ENCODE results near the gene CHP2. TPM values are rescaled to one million over a fixed set of nuclear protein-coding genes. Genes with fewer than 3 reads are reported as not detected.
"Not testable (repeated sequence)": the region's sequence is repeated elsewhere in the genome, so short reads cannot be mapped to it uniquely, and the experiment has no call there.

The CHP2 gene
- total and polyA plus RNA-seq, 5 donors from 2014 or later = not detected

- no peak overlapping the region for H3K4me3 Mint-ChIP-seq
- no peaks in the 10 kb centered on the region for H3K36me3 Mint-ChIP-seq
- H3K27me3 Mint-ChIP-seq = peaks cover 47% of the 10 kb centered on the region
- Histone ChIP-seq H3K4me3 (ENCODE audit: low read depth, low read length) (no peak overlapping the region), H3K27me3 (ENCODE audit: control insufficient read depth, insufficient read depth, low read length) (peaks cover 13% of the 10 kb centered on the region), H3K9me3 (ENCODE audit: control insufficient read depth in 2 of 2, low read length in 2 of 2) (peaks cover 0 to 5% of the 10 kb centered on the region in 2 experiments), H3K4me1 (ENCODE audit: control insufficient read depth, insufficient read depth, low read length, poor library complexity, severe bottlenecking) (no peaks in the 10 kb centered on the region), H3K36me3 (ENCODE audit: control insufficient read depth, insufficient read depth, low read length) (no peaks in the 10 kb centered on the region), H3K27ac (ENCODE audit: insufficient read depth, low read length, poor library complexity, severe bottlenecking) (no peak overlapping the region)
- no peak overlapping the region for H3K27ac Mint-ChIP-seq
- H3K4me1 Mint-ChIP-seq = no peaks in the 10 kb centered on the region
- H3K9me3 Mint-ChIP-seq = peaks cover 0 to 9% (median 4%) of the 10 kb centered on the region in 7 donors
- DNase-seq (no peak), ATAC-seq (ENCODE audit: low read depth in 2 of 2) (no peak)
These were observed 6.2 kb upstream of the CHP2 start for GRCh38 chr16:23748630-23749029.

GRCh38 chr16:23751053-23751452 is 3.8 kb upstream of the CHP2 start:
- H3K27ac ChIP-seq (ENCODE audit: insufficient read depth, low read length, poor library complexity, severe bottlenecking); H3K9me3 ChIP-seq (ENCODE audit: control insufficient read depth in 2 of 2, low read length in 2 of 2); H3K4me1 Mint-ChIP-seq; H3K27ac Mint-ChIP-seq; H3K4me3 ChIP-seq (ENCODE audit: low read depth, low read length); DNase-seq; ATAC-seq (ENCODE audit: low read depth in 2 of 2); H3K36me3 Mint-ChIP-seq; H3K36me3 ChIP-seq (ENCODE audit: control insufficient read depth, insufficient read depth, low read length); H3K4me3 Mint-ChIP-seq; H3K9me3 Mint-ChIP-seq; H3K4me1 ChIP-seq (ENCODE audit: control insufficient read depth, insufficient read depth, low read length, poor library complexity, severe bottlenecking): not testable (repeated sequence)
- peaks cover 13% of the 10 kb centered on the region for H3K27me3 ChIP-seq (ENCODE audit: control insufficient read depth, insufficient read depth, low read length)
- H3K27me3 Mint-ChIP-seq = peaks cover 59% of the 10 kb centered on the region

GRCh38 chr16:23753908-23754593 is 775 bp upstream of the CHP2 start:
- ATAC-seq (ENCODE audit: low read depth in 2 of 2) (no peak), DNase-seq (no peak)
- no peak overlapping the region for H3K4me3 ChIP-seq (ENCODE audit: low read depth, low read length)
- no peaks in the 10 kb centered on the region for H3K36me3 ChIP-seq (ENCODE audit: control insufficient read depth, insufficient read depth, low read length)
- H3K27me3 ChIP-seq (ENCODE audit: control insufficient read depth, insufficient read depth, low read length) = peaks cover 21% of the 10 kb centered on the region
- no peaks in the 10 kb centered on the region for H3K9me3 ChIP-seq (ENCODE audit: control insufficient read depth in 2 of 2, low read length in 2 of 2)
- Mint-ChIP-seq H3K4me3 (peak overlapping the region in 1 of 4 donors; percentile 43), H3K27me3 (peaks cover 70% of the 10 kb centered on the region), H3K27ac (no peak overlapping the region), H3K4me1 (peaks cover 0 to 4% (median 0%) of the 10 kb centered on the region in 4 donors), H3K9me3 (peaks cover 0 to 2% (median 0%) of the 10 kb centered on the region in 7 donors), H3K36me3 (no peaks in the 10 kb centered on the region)
- peaks cover 5% of the 10 kb centered on the region for H3K4me1 ChIP-seq (ENCODE audit: control insufficient read depth, insufficient read depth, low read length, poor library complexity, severe bottlenecking)
- H3K27ac ChIP-seq (ENCODE audit: insufficient read depth, low read length, poor library complexity, severe bottlenecking) = no peak overlapping the region

GRCh38 chr16:23755484-23755809 is 621 bp downstream of the CHP2 start:
- Mint-ChIP-seq H3K4me3 (no peak overlapping the region), H3K4me1 (peaks cover 0 to 4% (median 0%) of the 10 kb centered on the region in 4 donors), H3K36me3 (no peaks in the 10 kb centered on the region), H3K27me3 (peaks cover 66% of the 10 kb centered on the region), H3K9me3 (peaks cover 0 to 2% (median 0%) of the 10 kb centered on the region in 7 donors), H3K27ac (no peak overlapping the region)
- H3K9me3 ChIP-seq (ENCODE audit: control insufficient read depth in 2 of 2, low read length in 2 of 2) = no peaks in the 10 kb centered on the region
- DNase-seq (no peak), ATAC-seq (ENCODE audit: low read depth in 2 of 2) (no peak)
- peaks cover 24% of the 10 kb centered on the region for H3K27me3 ChIP-seq (ENCODE audit: control insufficient read depth, insufficient read depth, low read length)
- no peaks in the 10 kb centered on the region for H3K36me3 ChIP-seq (ENCODE audit: control insufficient read depth, insufficient read depth, low read length)
- no peak overlapping the region for H3K27ac ChIP-seq (ENCODE audit: insufficient read depth, low read length, poor library complexity, severe bottlenecking)
- no peak overlapping the region for H3K4me3 ChIP-seq (ENCODE audit: low read depth, low read length)
- peaks cover 5% of the 10 kb centered on the region for H3K4me1 ChIP-seq (ENCODE audit: control insufficient read depth, insufficient read depth, low read length, poor library complexity, severe bottlenecking)

GRCh38 chr16:23757116-23757515 is 2.3 kb downstream of the CHP2 start:
- H3K27ac ChIP-seq (ENCODE audit: insufficient read depth, low read length, poor library complexity, severe bottlenecking) = no peak overlapping the region
- no peak for DNase-seq
- no peaks in the 10 kb centered on the region for H3K36me3 Mint-ChIP-seq
- peaks cover 52% of the 10 kb centered on the region for H3K27me3 Mint-ChIP-seq
- peaks cover 24% of the 10 kb centered on the region for H3K27me3 ChIP-seq (ENCODE audit: control insufficient read depth, insufficient read depth, low read length)
- no peaks in the 10 kb centered on the region for H3K9me3 ChIP-seq (ENCODE audit: control insufficient read depth in 2 of 2, low read length in 2 of 2)
- peaks cover 0 to 2% (median 0%) of the 10 kb centered on the region in 7 donors for H3K9me3 Mint-ChIP-seq
- no peak overlapping the region for H3K4me3 ChIP-seq (ENCODE audit: low read depth, low read length)
- H3K4me1 ChIP-seq (ENCODE audit: control insufficient read depth, insufficient read depth, low read length, poor library complexity, severe bottlenecking) = peaks cover 5% of the 10 kb centered on the region
- no peak for ATAC-seq (ENCODE audit: low read depth in 2 of 2)
- H3K4me3 Mint-ChIP-seq = no peak overlapping the region
- H3K27ac Mint-ChIP-seq = no peak overlapping the region
- no peaks in the 10 kb centered on the region for H3K36me3 ChIP-seq (ENCODE audit: control insufficient read depth, insufficient read depth, low read length)
- H3K4me1 Mint-ChIP-seq = peaks cover 0 to 4% (median 0%) of the 10 kb centered on the region in 4 donors

GRCh38 chr16:23757937-23758619 is 3.3 kb downstream of the CHP2 start:
- Mint-ChIP-seq H3K9me3 (peaks cover 0 to 2% (median 0%) of the 10 kb centered on the region in 7 donors), H3K36me3 (no peaks in the 10 kb centered on the region), H3K27ac (no peak overlapping the region), H3K4me3 (no peak overlapping the region), H3K27me3 (peaks cover 43% of the 10 kb centered on the region), H3K4me1 (peaks cover 0 to 4% (median 0%) of the 10 kb centered on the region in 4 donors)
- no peak overlapping the region for H3K27ac ChIP-seq (ENCODE audit: insufficient read depth, low read length, poor library complexity, severe bottlenecking)
- peaks cover 5% of the 10 kb centered on the region for H3K4me1 ChIP-seq (ENCODE audit: control insufficient read depth, insufficient read depth, low read length, poor library complexity, severe bottlenecking)
- H3K27me3 ChIP-seq (ENCODE audit: control insufficient read depth, insufficient read depth, low read length) = peaks cover 18% of the 10 kb centered on the region
- ATAC-seq (ENCODE audit: low read depth in 2 of 2) (no peak), DNase-seq (no peak)
- H3K9me3 ChIP-seq (ENCODE audit: control insufficient read depth in 2 of 2, low read length in 2 of 2) = no peaks in the 10 kb centered on the region
- H3K36me3 ChIP-seq (ENCODE audit: control insufficient read depth, insufficient read depth, low read length) = no peaks in the 10 kb centered on the region
- H3K4me3 ChIP-seq (ENCODE audit: low read depth, low read length) = no peak overlapping the region

- Mint-ChIP-seq H3K4me3 (no peak overlapping the region), H3K27ac (no peak overlapping the region), H3K4me1 (no peaks in the 10 kb centered on the region), H3K9me3 (no peaks in the 10 kb centered on the region), H3K36me3 (no peaks in the 10 kb centered on the region), H3K27me3 (peaks cover 15% of the 10 kb centered on the region)
- no peaks in the 10 kb centered on the region for H3K4me1 ChIP-seq (ENCODE audit: control insufficient read depth, insufficient read depth, low read length, poor library complexity, severe bottlenecking)
- no peaks in the 10 kb centered on the region for H3K36me3 ChIP-seq (ENCODE audit: control insufficient read depth, insufficient read depth, low read length)
- no peaks in the 10 kb centered on the region for H3K27me3 ChIP-seq (ENCODE audit: control insufficient read depth, insufficient read depth, low read length)
- DNase-seq (no peak), ATAC-seq (ENCODE audit: low read depth in 2 of 2) (no peak)
- no peaks in the 10 kb centered on the region for H3K9me3 ChIP-seq (ENCODE audit: control insufficient read depth in 2 of 2, low read length in 2 of 2)
- no peak overlapping the region for H3K4me3 ChIP-seq (ENCODE audit: low read depth, low read length)
- no peak overlapping the region for H3K27ac ChIP-seq (ENCODE audit: insufficient read depth, low read length, poor library complexity, severe bottlenecking)
These were observed 11.1 kb downstream of the CHP2 start for GRCh38 chr16:23765933-23766332.

GRCh38 chr16:23768581-23768980 is 13.8 kb downstream of the CHP2 start:
- H3K27me3 ChIP-seq (ENCODE audit: control insufficient read depth, insufficient read depth, low read length) = no peaks in the 10 kb centered on the region
- H3K27ac ChIP-seq (ENCODE audit: insufficient read depth, low read length, poor library complexity, severe bottlenecking) = no peak overlapping the region
- H3K4me3 Mint-ChIP-seq = no peak overlapping the region
- no peaks in the 10 kb centered on the region for H3K9me3 ChIP-seq (ENCODE audit: control insufficient read depth in 2 of 2, low read length in 2 of 2)
- H3K4me1 Mint-ChIP-seq = no peaks in the 10 kb centered on the region
- no peaks in the 10 kb centered on the region for H3K36me3 Mint-ChIP-seq
- no peaks in the 10 kb centered on the region for H3K36me3 ChIP-seq (ENCODE audit: control insufficient read depth, insufficient read depth, low read length)
- DNase-seq = no peak
- H3K9me3 Mint-ChIP-seq = no peaks in the 10 kb centered on the region
- no peak overlapping the region for H3K4me3 ChIP-seq (ENCODE audit: low read depth, low read length)
- H3K27ac Mint-ChIP-seq = no peak overlapping the region
- no peaks in the 10 kb centered on the region for H3K4me1 ChIP-seq (ENCODE audit: control insufficient read depth, insufficient read depth, low read length, poor library complexity, severe bottlenecking)
- ATAC-seq (ENCODE audit: low read depth in 2 of 2) = no peak
- peaks cover 23% of the 10 kb centered on the region for H3K27me3 Mint-ChIP-seq
